Left ventricle myocardium superior (tissue), 1 donor: ENCODE measurements around the gene THAP2. TPM values are rescaled to one million over a fixed set of nuclear protein-coding genes. Genes with fewer than 3 reads are reported as not detected.
A peak's percentile ranks its signal among the peaks of the same experiment; 100 is the strongest.

ENCODE experiments used
- ATAC-seq: fragments of 200-7000 bp; cut with Tn5 transposase; one replicate; pipeline ENCODE4 v1.9.1; 2020; ENCODE audit warnings: mild to moderate bottlenecking, moderate library complexity
- DNase-seq: peaks from one replicate; pipeline ENCODE4 v3.0.0-alpha.2; 2020
- intact Hi-C: fragments of 100-400 bp; cut with micrococcal nuclease; formaldehyde crosslinking; loops from one replicate; pipeline ENCODE4 v1.11.0; 2022
- long read RNA-seq: library from polyadenylated mRNA; unstranded; transcript quantifications from one replicate; pipeline ENCODE4 v2.0.0, GENCODE V29; 2021
- total RNA-seq: library from RNA; stranded (reverse); fragmentation: NEBNext Ultra II Directional; extraction: Animal tissue kit (Norgen Biotek cat#: 25700); gene quantifications from one replicate; pipeline ENCODE4 v1.2.1, GENCODE V29; 2021
- donor health status: DM: no; HTN: yes; CAD: no; lungs with severe emphysema.

Gene THAP2
- 10.7 TPM for total RNA-seq
- long read RNA-seq, full-length matches to known transcripts, result 10 of 10 reads
- long read RNA-seq, partial matches to known transcripts, result 0 of 10 reads
- long read RNA-seq, other reads (novel, unspliced or antisense), result 0 of 10 reads

- ATAC-seq (peak; percentile 96), DNase-seq (peak; percentile 91)
- intact Hi-C loops, result no loop called here
Observed at GRCh38 chr12:71663561-71664410, at the start of gene THAP2, which contains the start of gene ZFC3H1. TSS of gene THAP2 (plus strand) at chr12:71664301. CDS start at chr12:71664510, 209 bp downstream. TSS of gene ZFC3H1 (minus strand) at chr12:71663848. CDS start at chr12:71663610, 238 bp downstream.

- no peak for DNase-seq
- no peak for ATAC-seq
- intact Hi-C loops, result no loop called here
Observed at GRCh38 chr12:71621938-71622337, 42.2 kb upstream of the THAP2 start.

- intact Hi-C loops, result no loop called here
- ATAC-seq, result no peak
- no peak for DNase-seq
Observed at GRCh38 chr12:71625476-71625875, 38.6 kb upstream of the THAP2 start.

GRCh38 chr12:71626098-71626497 lies 38.0 kb upstream of the THAP2 start:
- DNase-seq (no peak), ATAC-seq (no peak)
- intact Hi-C loops, result no loop called here

- intact Hi-C loops, result no loop called here
- ATAC-seq (no peak), DNase-seq (no peak)
Observed at GRCh38 chr12:71626768-71627167, 37.3 kb upstream of the THAP2 start.

- intact Hi-C loops, result no loop called here
- DNase-seq, result no peak
- ATAC-seq, result no peak
Observed at GRCh38 chr12:71627438-71628002, 36.6 kb upstream of the THAP2 start.

GRCh38 chr12:71636704-71637115 lies 27.4 kb upstream of the THAP2 start:
- DNase-seq (no peak), ATAC-seq (no peak)
- intact Hi-C loops, result loop anchor here (10.0 kb wide), 1 partner anchor 108 kb away; no protein-coding TSS in a partner anchor

- intact Hi-C loops, result loop anchor here (10.0 kb wide), 1 partner anchor 106 kb away; no protein-coding TSS in a partner anchor
- no peak for DNase-seq
- ATAC-seq, result no peak
Observed at GRCh38 chr12:71638499-71638898, 25.6 kb upstream of the THAP2 start.

GRCh38 chr12:71639341-71639760 lies 24.8 kb upstream of the THAP2 start:
- ATAC-seq, result peak; percentile 83
- no peak for DNase-seq
- intact Hi-C loops, result loop anchor here (10.0 kb wide), 1 partner anchor 105 kb away; no protein-coding TSS in a partner anchor

- ATAC-seq (no peak), DNase-seq (no peak)
- intact Hi-C loops, result no loop called here
Observed at GRCh38 chr12:71640316-71640715, 23.8 kb upstream of the THAP2 start.

GRCh38 chr12:71641390-71641789 lies 22.7 kb upstream of the THAP2 start:
- intact Hi-C loops, result no loop called here
- DNase-seq, result no peak
- ATAC-seq, result no peak

- DNase-seq (no peak), ATAC-seq (no peak)
- intact Hi-C loops, result no loop called here
Observed at GRCh38 chr12:71642264-71642663, 21.8 kb upstream of the THAP2 start.

- intact Hi-C loops, result no loop called here
- DNase-seq, result no peak
- no peak for ATAC-seq
Observed at GRCh38 chr12:71645268-71645667, 18.8 kb upstream of the THAP2 start.

- ATAC-seq (no peak), DNase-seq (no peak)
- intact Hi-C loops, result no loop called here
Observed at GRCh38 chr12:71646512-71646911, 17.6 kb upstream of the THAP2 start.

- ATAC-seq (no peak), DNase-seq (no peak)
- intact Hi-C loops, result no loop called here
Observed at GRCh38 chr12:71648537-71648936, 15.6 kb upstream of the THAP2 start.

GRCh38 chr12:71649401-71649800 lies 14.7 kb upstream of the THAP2 start:
- DNase-seq (no peak), ATAC-seq (no peak)
- intact Hi-C loops, result no loop called here

GRCh38 chr12:71652656-71653055 lies 11.4 kb upstream of the THAP2 start:
- intact Hi-C loops, result no loop called here
- DNase-seq (no peak), ATAC-seq (no peak)

- DNase-seq (no peak), ATAC-seq (no peak)
- intact Hi-C loops, result no loop called here
Observed at GRCh38 chr12:71653137-71653536, 11.0 kb upstream of the THAP2 start.

GRCh38 chr12:71654200-71654599 lies 9.9 kb upstream of the THAP2 start:
- intact Hi-C loops, result no loop called here
- ATAC-seq (no peak), DNase-seq (no peak)

GRCh38 chr12:71655495-71655894 lies 8.6 kb upstream of the THAP2 start:
- DNase-seq (no peak), ATAC-seq (no peak)
- intact Hi-C loops, result no loop called here
